ENCODE results near the gene NFYC. TPM values are rescaled to one million over a fixed set of nuclear protein-coding genes. Genes with fewer than 3 reads are reported as not detected.
A peak's percentile ranks its signal among the peaks of the same experiment; 100 is the strongest.

Gene NFYC
- total RNA-seq, 1 donor from 2014 or later: 31.8 TPM

DNA sequence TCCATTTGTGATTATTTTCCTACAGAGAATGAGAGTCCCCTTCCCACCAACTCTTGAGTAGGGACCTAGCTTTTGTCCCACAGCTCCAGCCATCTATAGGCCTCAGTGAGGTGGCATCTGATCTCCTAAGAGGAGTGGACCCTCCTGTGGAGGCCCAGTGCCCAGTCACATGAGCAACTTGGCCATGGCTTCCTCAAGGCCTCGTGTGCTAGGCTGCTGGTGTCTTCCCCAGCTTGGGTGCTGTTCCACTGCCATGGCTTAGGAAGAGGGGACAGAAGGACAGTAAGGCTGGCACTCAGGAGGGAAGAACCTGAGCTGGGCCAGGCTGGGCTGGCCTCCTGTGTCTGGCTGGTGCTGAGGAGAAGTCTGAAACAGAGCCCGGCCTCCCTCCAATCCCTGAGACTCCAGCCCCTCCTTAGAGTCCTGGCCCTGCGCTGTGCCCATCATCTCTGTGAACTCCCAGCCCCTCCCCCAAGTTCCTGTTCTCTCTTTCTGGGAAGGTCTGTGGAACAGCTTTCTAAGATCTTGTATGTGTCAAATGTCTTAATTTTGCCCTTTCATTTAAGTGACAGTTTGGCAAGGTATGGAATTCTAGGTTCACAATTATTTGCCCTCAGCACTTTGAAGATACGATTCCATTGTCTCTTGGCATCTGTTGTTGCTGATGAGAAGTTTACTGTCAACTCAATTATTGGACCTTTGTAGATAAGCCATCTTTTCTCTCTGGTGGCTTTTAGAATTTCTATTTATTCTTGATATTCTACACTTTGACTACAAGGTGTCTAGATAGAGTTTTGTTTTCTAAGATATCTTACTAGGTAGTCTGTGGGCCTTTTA, 85.0 kb downstream of the NFYC start:
- no peak for FAIRE-seq
- no peak for DNase-seq (ENCODE audit: low spot score in 2 of 2)

GRCh38 chr1:40777224-40777970, 85.9 kb downstream of the NFYC start:
- DNase-seq (ENCODE audit: low spot score in 2 of 2) (no peak), FAIRE-seq (no peak)

GRCh38 chr1:40780678-40781607, 89.4 kb downstream of the NFYC start:
- no peak for FAIRE-seq
- no peak for DNase-seq (ENCODE audit: low spot score in 2 of 2)

- no peak for DNase-seq (ENCODE audit: low spot score in 2 of 2)
- no peak for FAIRE-seq
Observed at GRCh38 chr1:40781608-40781971, 90.1 kb downstream of the NFYC start.

DNA sequence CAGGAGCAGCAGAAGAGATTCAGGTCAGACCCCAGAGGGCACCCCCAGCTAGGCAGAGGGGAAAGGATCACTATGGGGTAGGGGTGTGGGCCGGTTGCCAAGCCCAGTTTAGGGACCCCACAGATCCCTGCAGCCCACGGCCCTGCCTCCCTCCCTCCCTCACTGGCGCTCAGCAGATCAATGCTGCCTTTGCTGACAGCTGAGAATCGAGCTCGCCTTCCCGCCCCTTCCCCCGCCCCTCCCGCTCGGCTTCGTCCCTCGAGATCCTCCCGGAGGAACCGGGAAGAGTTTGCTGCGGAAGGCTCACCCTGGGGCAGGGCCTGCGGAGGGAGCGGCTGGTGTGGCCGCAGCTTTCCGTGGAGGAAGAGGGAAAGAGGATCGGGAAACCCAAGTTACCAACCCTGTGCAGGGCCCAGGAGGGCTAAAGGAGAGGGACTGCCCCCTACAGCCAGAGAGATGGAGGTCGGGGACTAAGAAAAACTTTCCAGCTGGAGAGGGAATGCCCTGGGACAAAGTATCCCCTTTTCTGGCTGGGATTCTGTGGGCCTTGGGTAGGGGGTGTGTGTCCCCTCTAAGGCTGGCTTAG, 91.0 kb downstream of the NFYC start:
- DNase-seq (ENCODE audit: low spot score in 2 of 2) (no peak), FAIRE-seq (no peak)

DNA sequence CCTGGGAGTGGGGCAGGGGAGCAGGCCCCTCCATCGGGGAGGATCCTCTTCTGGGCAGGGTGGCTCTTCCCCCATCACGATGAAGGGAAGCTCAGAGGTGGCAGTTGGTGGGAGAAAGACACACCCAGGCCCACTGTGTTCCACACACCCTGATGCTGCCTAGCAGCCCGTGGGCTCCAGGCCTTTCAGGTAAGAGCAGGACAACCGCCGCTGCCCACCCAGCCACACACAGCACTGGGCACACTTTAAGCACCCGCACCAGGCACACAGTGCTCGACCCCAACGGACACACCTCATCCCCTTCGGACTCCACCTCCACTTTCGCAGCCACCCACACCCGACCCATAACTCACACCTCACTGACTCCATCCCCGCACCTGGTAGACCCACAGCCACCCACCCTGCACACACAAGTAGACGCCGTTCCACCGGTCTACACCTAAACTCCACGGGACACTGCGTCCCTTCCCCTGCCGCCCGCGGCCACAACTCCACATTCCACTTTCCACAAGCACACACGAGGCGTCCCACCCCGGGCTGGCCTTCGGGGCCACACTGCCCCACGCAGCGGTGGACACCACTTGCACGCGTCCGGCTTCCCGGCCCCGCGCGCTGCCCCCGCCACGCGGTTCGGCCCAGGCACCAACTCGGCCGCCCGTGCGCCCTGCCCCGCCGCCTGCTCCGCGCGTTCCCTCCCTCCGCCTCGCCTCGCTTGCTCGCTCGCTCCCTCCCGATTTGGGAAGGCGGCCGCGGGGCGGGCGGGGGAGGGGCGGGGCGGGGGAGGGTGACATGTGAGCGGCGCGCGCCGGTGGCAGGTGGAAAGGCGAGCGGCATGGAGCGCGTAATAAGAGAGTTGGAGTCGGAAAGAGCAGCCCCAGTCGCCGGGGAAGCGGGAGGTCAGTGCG, 91.7 kb downstream of the NFYC start, which contains the start of gene KCNQ4:
KCNQ4 (plus strand) TSS at position 787 of the 905 bp plus-strand sequence. CDS start 307 bp downstream, outside the sequence.
- FAIRE-seq (no peak), DNase-seq (ENCODE audit: low spot score in 2 of 2) (peak; percentile 60 to 66)

GRCh38 chr1:40784141-40784770, 92.8 kb downstream of the NFYC start:
- DNase-seq (ENCODE audit: low spot score in 2 of 2) (peak; percentile 61 to 62), FAIRE-seq (no peak)

GRCh38 chr1:40784771-40785151, 93.3 kb downstream of the NFYC start:
- DNase-seq (ENCODE audit: low spot score in 2 of 2) (no peak), FAIRE-seq (no peak)

GRCh38 chr1:40785446-40785845, 93.9 kb downstream of the NFYC start:
- FAIRE-seq (no peak), DNase-seq (ENCODE audit: low spot score in 2 of 2) (no peak)

- FAIRE-seq (no peak), DNase-seq (ENCODE audit: low spot score in 2 of 2) (no peak)
Observed at GRCh38 chr1:40786171-40786994, 94.9 kb downstream of the NFYC start.

DNA sequence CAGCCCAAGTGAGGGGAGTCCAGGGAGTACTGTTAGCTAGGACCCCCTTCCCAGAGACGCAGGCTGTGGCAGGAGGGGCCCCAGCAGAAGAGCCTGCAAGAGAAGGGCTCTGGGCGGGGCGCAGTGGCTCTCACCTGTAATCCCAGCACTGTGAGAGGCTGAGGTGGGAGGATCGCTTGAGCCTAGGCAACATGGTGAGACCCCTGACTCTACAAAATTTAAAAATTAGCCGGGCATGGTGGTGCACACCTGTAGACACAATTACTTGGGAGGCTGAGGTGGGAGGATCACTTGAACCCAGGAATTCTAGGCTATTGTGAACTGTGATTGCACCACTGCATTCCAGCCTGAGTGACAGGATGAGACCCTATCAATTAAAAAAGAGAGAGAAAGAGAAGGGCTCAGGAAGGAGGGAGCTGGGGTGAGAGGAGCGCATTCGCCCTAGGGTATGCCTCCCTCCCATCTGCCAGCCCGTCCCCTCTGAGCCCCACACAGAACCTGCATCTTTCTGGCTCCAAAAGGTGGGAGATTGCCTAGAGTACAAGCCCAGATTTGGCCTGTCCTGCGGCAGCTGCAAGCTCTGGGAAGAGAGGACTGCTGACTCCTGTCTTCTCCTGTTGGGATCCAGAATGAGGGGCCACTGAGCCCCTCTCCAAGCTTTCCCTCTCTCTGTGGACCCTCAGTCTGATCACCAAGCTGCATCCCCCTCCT, 95.6 kb downstream of the NFYC start:
- DNase-seq (ENCODE audit: low spot score in 2 of 2) (no peak), FAIRE-seq (no peak)

- DNase-seq (ENCODE audit: low spot score in 2 of 2) (no peak), FAIRE-seq (no peak)
Observed at GRCh38 chr1:40787737-40788560, 96.4 kb downstream of the NFYC start.

GRCh38 chr1:40788561-40789341, 97.2 kb downstream of the NFYC start:
- no peak for DNase-seq (ENCODE audit: low spot score in 2 of 2)
- FAIRE-seq: no peak

DNA sequence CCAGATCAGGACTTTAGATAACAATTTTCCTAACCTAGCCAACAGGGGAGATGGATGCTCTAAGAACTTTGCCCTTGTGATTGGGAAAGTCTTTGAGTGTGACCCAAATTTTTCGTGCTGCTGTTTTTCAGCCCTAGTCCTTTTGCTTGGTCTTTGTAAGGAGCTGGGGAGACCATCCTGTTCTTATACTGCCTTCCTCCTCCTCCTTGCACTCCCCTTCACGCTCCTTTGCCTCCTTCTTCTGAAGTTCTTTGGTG, 97.8 kb downstream of the NFYC start:
- DNase-seq (ENCODE audit: low spot score in 2 of 2): no peak
- no peak for FAIRE-seq

- DNase-seq (ENCODE audit: low spot score in 2 of 2) (no peak), FAIRE-seq (no peak)
Observed at GRCh38 chr1:40789661-40790430, 98.3 kb downstream of the NFYC start.
